RPMI8226 (cell line): Measurements from ENCODE around the gene PPP2R5B.

Source experiments
- DNase-seq: peaks from one replicate; pipeline ENCODE4 v3.0.0-alpha.2; 2015

PPP2R5B gene

DNA sequence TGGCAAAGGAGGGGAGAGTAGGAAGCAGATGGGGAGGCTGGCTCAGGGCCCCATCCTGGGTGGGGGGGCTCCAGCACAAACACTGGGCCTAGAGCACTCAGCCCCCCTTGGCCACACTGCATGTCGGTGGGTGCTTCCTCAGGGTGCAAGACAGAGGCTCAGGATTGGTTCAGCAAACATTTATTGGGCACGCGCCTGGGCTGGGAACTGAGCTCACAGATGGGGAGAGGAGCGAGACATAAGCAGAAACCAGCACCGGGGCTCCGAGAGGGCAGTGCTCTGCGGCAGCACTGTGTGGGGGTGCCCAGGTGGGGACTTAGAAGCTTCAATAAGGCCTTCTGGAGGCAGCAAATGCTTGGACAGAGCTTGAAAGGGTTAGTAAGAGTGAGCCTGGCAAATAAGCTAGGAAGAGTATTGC lies 34.0 kb upstream of the PPP2R5B start:
- no peak for DNase-seq

- no peak for DNase-seq
These were observed 33.2 kb upstream of the PPP2R5B start for GRCh38 chr11:64891215-64891848.

- DNase-seq = no peak
These were observed 32.6 kb upstream of the PPP2R5B start for GRCh38 chr11:64891880-64892279.

GRCh38 chr11:64892411-64892831 lies 32.1 kb upstream of the PPP2R5B start:
- DNase-seq = no peak

DNA sequence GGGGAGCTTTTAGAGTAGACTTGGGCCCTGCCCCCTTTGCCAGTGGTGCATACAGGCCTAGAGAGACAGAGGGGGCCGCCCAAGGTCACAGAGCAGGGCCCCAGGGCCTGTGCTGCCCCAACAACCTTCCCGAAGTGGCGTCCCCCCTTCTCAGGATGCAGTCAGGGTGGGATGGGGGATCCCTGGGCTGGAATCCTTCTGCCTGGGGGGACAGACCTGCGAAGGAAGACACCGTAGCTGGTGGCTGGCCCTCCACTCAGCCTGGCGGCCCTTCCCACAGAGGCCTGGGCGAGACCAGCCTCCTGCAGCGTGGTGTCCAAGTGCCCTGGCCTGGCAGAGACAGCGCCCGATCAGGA lies 31.7 kb upstream of the PPP2R5B start:
- no peak for DNase-seq

GRCh38 chr11:64893194-64894069 lies 31.1 kb upstream of the PPP2R5B start:
- DNase-seq = no peak

DNA sequence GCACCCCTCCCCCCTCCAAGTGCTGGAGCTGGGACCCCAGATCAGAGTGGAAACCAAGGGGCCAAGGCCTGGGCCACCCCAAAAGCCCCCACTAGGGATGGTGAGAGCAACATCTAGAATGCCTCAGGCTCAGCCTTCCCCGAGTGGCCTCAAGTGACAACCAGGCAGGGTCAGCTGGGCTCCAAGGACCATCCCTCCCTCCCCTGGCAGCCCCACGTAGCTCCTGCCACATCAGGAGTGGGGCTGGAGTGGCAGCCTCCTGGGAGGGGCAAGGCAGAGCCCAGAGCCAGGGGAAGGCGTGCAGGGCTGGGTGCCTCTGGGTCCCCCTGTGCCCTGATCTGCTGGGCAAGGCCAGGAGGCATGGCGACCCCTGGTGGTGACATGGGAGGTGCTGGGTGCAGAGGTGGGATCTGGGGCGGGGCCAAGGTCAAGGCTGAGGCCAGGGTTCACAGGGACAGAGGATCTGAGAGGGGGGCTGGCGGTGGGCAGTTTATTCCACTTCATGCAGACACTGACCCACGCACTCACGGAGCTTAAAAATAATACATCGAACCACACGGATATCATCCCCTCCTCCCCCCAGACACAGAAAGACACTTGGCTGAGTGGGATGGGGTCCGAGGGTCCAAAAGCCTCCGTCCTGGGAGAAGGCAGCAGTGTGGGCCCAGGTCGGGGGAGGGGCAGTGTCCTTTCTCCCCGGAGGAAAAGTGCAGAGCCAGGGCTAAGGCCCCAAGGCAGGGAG lies 30.2 kb upstream of the PPP2R5B start:
- peak; percentile 93 for DNase-seq

GRCh38 chr11:64894812-64895452 lies 29.6 kb upstream of the PPP2R5B start:
- DNase-seq = no peak

DNA sequence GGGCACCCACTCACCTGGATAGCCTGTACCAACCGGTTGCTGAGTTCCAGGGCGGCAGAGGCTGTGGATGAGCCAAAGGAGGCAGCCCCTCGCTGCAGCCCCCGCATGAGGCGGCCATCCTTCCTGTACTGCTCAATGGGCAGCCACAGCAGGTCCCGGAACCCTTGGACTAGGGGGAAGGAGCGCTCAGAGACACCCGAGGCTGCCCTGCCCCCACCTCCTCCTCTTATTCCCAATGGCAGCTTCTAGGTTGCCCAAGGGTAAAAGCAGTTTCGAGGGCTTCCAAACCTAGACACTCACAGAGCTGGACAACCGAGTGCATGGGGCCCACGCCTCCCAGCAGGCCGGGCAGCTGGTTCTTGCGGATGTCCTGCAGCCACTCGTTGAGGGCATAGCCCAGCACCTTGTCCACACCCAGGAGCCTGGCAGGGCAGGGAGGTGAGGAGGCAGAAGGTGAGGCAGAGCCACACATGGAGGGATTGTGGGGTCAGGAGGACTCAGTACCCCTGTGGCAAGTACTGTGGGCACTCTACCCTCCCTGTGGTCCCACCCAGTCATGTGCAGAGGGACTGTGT lies 28.0 kb upstream of the PPP2R5B start:
- no peak for DNase-seq

- no peak for DNase-seq
These were observed 27.0 kb upstream of the PPP2R5B start for GRCh38 chr11:64897381-64898075.

- DNase-seq = no peak
These were observed 26.4 kb upstream of the PPP2R5B start for GRCh38 chr11:64898076-64898445.

DNA sequence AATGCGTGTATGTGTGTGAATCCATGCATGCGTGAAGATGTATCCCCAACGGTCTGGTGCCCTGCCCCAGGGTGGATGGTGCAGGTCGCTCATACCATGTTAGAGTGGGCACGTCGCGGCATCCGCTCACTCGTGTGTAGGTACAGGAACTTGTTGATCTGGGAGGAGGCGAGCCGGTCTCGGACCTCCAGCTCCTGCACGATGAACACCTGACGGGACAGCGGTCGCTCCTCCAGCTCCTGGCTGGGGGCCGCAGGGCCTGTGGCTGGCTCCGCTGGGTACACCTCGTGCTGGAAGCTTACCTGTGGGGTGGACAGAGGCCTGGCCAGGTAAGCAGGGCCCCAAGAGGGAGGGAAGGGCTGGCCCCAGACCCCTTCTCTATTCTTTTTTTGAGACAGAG lies 25.9 kb upstream of the PPP2R5B start:
- DNase-seq = no peak

DNA sequence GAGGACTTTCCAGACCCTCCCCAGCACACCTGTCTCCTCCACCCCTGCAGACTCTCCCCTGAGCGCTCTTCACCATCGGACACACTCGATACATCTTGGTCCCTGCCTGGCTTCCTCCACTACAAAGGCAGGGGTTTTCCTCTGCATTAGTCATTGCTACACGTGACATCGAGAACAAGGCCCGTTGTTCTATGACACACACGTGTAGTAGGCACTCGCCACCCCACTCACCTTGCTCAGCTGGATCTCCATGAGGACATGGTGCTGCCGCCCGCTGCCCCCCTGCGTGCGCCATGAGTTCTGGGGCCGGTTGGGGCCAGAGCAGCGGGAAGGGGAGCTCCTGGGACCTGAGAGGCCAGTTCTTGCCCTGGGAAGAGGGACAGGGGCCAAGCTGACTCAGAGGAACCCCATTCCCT lies 24.2 kb upstream of the PPP2R5B start:
- no peak for DNase-seq

- no peak for DNase-seq
These were observed 23.7 kb upstream of the PPP2R5B start for GRCh38 chr11:64900774-64901173.

GRCh38 chr11:64902102-64902900 lies 22.2 kb upstream of the PPP2R5B start:
- DNase-seq = no peak

- no peak for DNase-seq
These were observed 21.1 kb upstream of the PPP2R5B start for GRCh38 chr11:64903291-64903833.

DNA sequence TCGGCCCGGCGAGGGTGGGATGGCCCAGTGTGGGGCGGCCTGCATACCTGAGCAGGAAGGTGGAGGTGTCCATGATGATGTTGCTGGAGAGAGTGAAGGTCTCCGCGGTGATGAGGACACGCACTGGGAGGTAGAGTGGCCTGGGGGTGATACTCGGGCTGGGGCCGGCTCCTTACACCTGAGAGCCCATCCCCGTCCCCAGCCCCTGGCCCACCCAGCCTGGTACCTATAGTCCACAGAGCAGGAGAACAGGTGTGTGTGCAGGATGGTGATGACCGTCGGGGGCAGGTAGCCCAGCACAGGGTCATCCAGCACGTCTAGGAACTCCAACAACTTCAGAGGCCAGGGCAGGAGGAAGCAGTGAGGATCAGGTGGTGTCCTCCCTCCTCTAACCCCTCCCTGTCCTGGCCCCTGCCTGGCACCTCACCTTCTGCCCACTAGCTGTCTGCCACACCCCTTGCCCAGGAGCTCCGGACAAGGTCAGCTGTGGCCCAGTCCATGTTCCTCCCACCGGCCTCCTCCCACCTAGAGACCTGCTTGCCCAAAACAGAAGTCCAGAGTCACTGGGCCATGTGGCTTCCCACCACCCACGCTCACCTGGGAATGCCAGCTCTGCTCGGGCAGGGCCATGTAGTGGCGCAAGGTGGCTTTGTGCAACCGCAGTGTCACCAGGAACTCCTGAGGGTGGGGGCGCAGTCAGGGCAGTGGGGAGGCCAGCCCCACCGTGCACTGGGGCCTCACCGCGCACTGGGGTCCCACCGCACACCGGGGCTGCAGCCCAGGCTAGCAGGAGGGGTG lies 18.8 kb upstream of the PPP2R5B start:
- no peak for DNase-seq

DNA sequence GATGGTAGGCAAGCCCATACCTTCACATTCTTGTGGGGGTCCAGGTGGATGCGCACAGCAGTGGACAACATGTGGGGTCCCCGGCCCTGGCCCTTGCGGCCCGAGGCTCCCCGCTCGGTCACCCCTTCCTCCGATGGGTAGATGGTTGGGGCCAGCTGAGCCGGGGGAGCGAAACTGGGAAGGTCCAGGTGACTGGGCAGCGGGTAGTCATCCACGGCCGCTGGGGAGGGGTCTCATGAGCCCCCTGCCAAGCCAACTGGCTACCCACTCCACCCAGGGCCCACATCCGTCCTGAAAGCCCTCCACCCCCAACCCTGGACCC lies 18.2 kb upstream of the PPP2R5B start:
- no peak for DNase-seq

DNA sequence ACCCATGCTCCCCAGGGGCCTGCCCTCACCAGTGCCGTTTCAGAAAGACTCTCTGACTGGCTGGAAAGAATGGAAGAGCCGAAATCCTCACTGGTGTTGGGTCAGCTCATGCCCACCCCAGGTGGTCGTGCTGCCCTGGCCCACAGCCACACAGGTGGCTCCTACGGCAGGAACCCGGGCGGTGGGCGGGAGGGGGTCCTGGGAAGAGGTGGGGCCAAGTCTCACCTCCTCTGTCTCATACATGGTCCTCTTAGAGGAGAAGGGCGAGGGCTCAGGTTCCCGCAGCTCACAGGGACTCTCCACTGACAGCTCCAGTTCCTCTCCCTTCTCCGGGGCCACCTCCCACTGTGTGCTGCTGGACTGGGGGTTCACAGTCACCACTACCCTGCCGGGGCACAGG lies 15.7 kb upstream of the PPP2R5B start:
- no peak for DNase-seq

DNA sequence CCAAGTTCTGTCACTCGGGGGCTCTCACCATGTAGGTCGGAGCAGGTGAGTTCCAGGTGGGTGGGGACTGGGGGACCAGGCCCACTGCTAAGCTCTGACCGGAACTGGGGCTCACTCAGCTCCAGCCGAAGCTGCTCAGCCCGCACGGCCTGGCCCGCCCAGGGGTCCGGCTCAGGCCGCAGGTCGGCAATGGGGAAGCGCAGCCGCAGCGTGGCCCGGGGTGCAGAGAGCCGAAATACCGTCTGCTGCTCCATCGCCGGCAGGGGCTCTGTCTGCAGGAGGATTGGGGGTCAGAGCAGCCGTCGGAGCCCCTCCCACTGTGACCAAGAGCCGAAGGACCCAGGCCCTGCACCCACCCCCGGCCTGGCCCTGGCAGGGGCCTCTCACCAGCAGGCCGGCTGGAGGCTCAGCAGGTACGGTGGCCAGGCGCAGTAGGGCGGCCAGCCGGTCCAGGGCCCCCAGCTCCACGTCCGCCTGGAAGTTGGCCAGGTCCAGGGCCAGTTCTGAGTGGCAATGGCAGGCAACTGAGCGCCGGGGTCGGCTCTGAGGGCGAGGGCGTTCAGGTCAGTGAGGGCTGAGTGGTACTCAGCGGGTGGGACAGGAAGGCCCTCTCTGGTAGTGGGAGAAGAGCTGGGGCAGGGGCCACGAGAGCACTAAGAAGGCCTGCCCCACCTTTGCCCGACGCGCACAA lies 14.7 kb upstream of the PPP2R5B start:
- DNase-seq = no peak
